Keratinocyte (primary cell): Measurements from ENCODE around the gene RHEX.

Experiments used
- CTCF ChIP-seq, 3 experiments: IDR thresholded peaks in 1 of 3; conservative IDR thresholded peaks in 1 of 3; optimal IDR thresholded peaks in 1 of 3; 2 replicates in 2 of 3; 3 replicates in 1 of 3; pipeline versions ENCODE3 to v1.5.1; 2011; ENCODE audit warnings: low read length in 3 of 3, mild to moderate bottlenecking in 3 of 3, moderate library complexity in 2 of 3, control low read depth in 1 of 3, inconsistent platforms in 1 of 3; ENCODE audit not compliant: insufficient read depth in 2 of 3; ENCODE audit errors: extremely low read depth in 1 of 3
- EZH2 ChIP-seq: IDR thresholded peaks from one replicate; pipeline ENCODE4 v1.6.1; 2012; ENCODE audit warnings: inconsistent platforms, mild to moderate bottlenecking, low read length, moderate library complexity

DNA sequence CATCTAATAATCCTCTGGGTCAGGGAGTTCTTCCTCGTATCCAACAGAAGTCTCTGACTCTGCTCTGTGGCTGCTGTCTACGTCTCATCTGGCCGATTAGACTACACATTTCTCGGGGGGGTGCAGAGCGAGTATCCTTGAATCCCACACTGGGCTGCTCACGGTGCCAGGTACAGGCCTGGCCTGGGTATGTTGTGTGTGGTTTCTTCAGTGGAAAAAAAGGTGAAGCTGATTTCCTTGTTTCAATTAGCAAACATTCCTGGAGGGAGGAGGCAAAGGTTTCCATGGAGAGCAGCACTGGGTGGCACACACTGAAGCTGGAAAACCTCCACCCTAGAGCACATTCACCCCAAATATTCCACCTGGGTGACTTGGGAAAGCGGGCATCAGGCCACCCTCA is 47.7 kb upstream of the RHEX start:
- no peak for TF ChIP-seq CTCF (optimal IDR thresholded peaks at IDR 0.05 in 1 of 3, IDR thresholded peaks at IDR 0.05 in 1 of 3, conservative IDR thresholded peaks at IDR 0.05 in 1 of 3; ENCODE audit: extremely low read depth in 1 of 3, insufficient read depth in 2 of 3, low read length in 3 of 3)
- no peak for TF ChIP-seq EZH2
